Gastrocnemius medialis (tissue), 4 donors: ENCODE results near the gene C13orf46.

Source experiments
- POLR2A ChIP-seq, 2 donors: fragments of 450-650 bp; IDR thresholded peaks; one replicate each; pipeline ENCODE4 v1.6.1; 2017; ENCODE audit warnings: antibody characterized with exemption in 2 of 2, mild to moderate bottlenecking in 2 of 2, moderate library complexity in 2 of 2
- TF ChIP-seq, protein P1 (sequence below), 5 experiments: fragments of 450-650 bp in 3 of 5; fragments of 200-600 bp in 2 of 5; sonication (generic) in 2 of 5; IDR thresholded peaks in 4 of 5; conservative IDR thresholded peaks in 1 of 5; 1 replicate in 4 of 5; 2 replicates in 1 of 5; pipeline ENCODE4 v1.5.1; 2016 to 2019; ENCODE audit warnings: antibody characterized with exemption in 5 of 5, mild to moderate bottlenecking in 3 of 5, moderate library complexity in 3 of 5

GRCh38 chr13:113999618-113999910 is 25.7 kb upstream of the C13orf46 start:
- TF ChIP-seq, protein P1, sequence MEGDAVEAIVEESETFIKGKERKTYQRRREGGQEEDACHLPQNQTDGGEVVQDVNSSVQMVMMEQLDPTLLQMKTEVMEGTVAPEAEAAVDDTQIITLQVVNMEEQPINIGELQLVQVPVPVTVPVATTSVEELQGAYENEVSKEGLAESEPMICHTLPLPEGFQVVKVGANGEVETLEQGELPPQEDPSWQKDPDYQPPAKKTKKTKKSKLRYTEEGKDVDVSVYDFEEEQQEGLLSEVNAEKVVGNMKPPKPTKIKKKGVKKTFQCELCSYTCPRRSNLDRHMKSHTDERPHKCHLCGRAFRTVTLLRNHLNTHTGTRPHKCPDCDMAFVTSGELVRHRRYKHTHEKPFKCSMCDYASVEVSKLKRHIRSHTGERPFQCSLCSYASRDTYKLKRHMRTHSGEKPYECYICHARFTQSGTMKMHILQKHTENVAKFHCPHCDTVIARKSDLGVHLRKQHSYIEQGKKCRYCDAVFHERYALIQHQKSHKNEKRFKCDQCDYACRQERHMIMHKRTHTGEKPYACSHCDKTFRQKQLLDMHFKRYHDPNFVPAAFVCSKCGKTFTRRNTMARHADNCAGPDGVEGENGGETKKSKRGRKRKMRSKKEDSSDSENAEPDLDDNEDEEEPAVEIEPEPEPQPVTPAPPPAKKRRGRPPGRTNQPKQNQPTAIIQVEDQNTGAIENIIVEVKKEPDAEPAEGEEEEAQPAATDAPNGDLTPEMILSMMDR (IDR thresholded peaks at IDR 0.05 in 4 of 5, conservative IDR thresholded peaks at IDR 0.05 in 1 of 5): no peak
- no peak for TF ChIP-seq POLR2A (IDR thresholded peaks at IDR 0.05)
